Ovary (tissue), 9 donors: ENCODE results near the gene ZNF593. TPM values are rescaled to one million over a fixed set of nuclear protein-coding genes. Genes with fewer than 3 reads are reported as not detected.
A peak's percentile ranks its signal among the peaks of the same experiment; 100 is the strongest.

ENCODE experiments used
- DNase-seq, 5 donors: peaks; one replicate each; pipeline ENCODE4 v3.0.0-alpha.2; 2019 to 2020
- H3K27ac ChIP-seq, 2 donors: fragments of 200-600 bp; one replicate each; pipeline versions ENCODE4 v1.5.1 to v1.8.0; 2019 to 2022
- H3K27me3 ChIP-seq: fragments of 200-600 bp; one replicate; pipeline ENCODE4 v1.8.0; 2022
- H3K36me3 ChIP-seq: fragments of 200-600 bp; sonication (generic); one replicate; pipeline ENCODE4 v1.5.1; 2019
- H3K4me1 ChIP-seq: one replicate; pipeline ENCODE4 v1.8.1; 2013; ENCODE audit warnings: mild to moderate bottlenecking, moderate library complexity; ENCODE audit not compliant: insufficient read depth
- H3K4me3 ChIP-seq: fragments of 200-600 bp; sonication (generic); one replicate; pipeline ENCODE4 v1.5.1; 2017
- H3K9me3 ChIP-seq, 2 donors: fragments of 200-600 bp in 1 of 2; sonication (generic) in 1 of 2; one replicate each; pipeline versions ENCODE4 v1.5.1 to v1.8.1; 2013 to 2019; ENCODE audit warnings: mild to moderate bottlenecking in 1 of 2, moderate library complexity in 1 of 2
- EP300 ChIP-seq: sonication (generic); formaldehyde crosslinking; IDR thresholded peaks from one replicate; pipeline ENCODE4 v1.6.1; 2017; ENCODE audit warnings: antibody characterized with exemption
- POLR2A ChIP-seq: fragments of 450-650 bp; IDR thresholded peaks from one replicate; pipeline ENCODE4 v1.6.1; 2017; ENCODE audit warnings: antibody characterized with exemption, mild to moderate bottlenecking, moderate library complexity
- WGBS, 3 donors: extraction: QIAGEN DNeasy Blood & Tissue Kit in 1 of 3; methylation state at CpG; one replicate each; pipeline versions ENCODE4 v1.1.5 to v1.1.7; 2013 to 2017; 5-methylcytosine and 5-hydroxymethylcytosine counted together
- intact Hi-C, 4 donors: fragments of 100-400 bp; cut with DNase I; formaldehyde crosslinking; loops; one replicate each; pipeline versions ENCODE4 v1.11.0 to v1.15.1; 2022 to 2023
- polyA plus RNA-seq, 2 donors: library from polyadenylated mRNA; stranded (reverse); fragments of 200-250 nt in 1 of 2; fragments of 350-450 nt in 1 of 2; fragmentation: Illumina TruSeq in 1 of 2; extraction: RNeasy Lipid Tissue Mini Kit (QIAGEN cat#74804) in 1 of 2; gene quantifications; one replicate each; pipeline ENCODE4 v1.2.3, GENCODE V29; 2013 to 2014
- total RNA-seq, 7 donors: library from RNA; depleted of rRNA in 2 of 7; stranded (reverse); fragments of >200 nt in 2 of 7; fragmentation: NEBNext Ultra II Directional in 3 of 7; extraction: Animal tissue kit (Norgen Biotek cat#: 25700) in 3 of 7; gene quantifications; one replicate each; pipeline versions ENCODE4 v1.1.0 to v1.2.4, GENCODE V29; 2016 to 2023
- TF ChIP-seq, protein P1 (sequence below), 3 donors: fragments of 450-650 bp in 2 of 3; fragments of 200-600 bp in 1 of 3; IDR thresholded peaks; one replicate each; pipeline versions ENCODE4 v1.5.1 to v1.8.0; 2016 to 2022; ENCODE audit warnings: antibody characterized with exemption in 3 of 3, mild to moderate bottlenecking in 1 of 3
- donor health status: DM: no; HTN: no; CAD: no; lungs with moderate emphysema.
- donor health status: DM: no; HTN: no; CAD: no.
- donor health status: Bipolar disorder and iron deficiency.
- donor health status: DM: yes; HTN: yes; CAD: no.
- donor health status: DM: no; HTN: no; CAD: no.
- donor health status: DM: yes; HTN: yes; CAD: no.

ZNF593 gene
- total and polyA plus RNA-seq, 9 donors = 1.8 to 62.5 (median 36.5) TPM

DNA sequence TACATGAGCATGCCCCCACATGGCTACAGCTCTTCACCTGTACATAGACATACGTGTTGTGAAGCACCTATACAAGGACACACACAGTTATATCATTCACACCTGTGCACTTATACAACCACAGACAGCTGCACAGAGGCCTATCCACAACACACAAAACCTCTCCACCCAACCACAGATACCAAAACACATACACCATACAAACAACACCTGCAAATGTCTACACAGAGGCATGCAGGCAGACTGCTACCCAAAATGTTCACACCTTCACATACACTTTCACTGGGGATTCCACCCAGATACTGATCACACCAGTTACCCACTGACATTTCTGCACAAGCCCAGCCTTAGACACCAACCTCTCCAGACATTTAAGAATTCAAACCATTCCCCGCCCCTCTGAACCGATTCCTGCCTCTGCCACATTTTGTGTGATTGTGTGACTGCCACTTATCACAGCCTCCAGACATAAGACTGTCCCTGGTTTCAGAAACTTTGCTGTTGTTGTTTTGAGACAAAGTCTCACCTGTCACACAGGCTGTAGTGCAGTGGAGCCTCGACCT is 2.9 kb upstream of the ZNF593 start:
- intact Hi-C loops = loop anchor here in 1 of 4 donors (5.0 kb wide), 1 partner anchor 66 kb away; the partner anchor contains the start of gene CEP85
- Histone ChIP-seq H3K9me3 (no peaks in the 10 kb centered on the region), H3K4me3 (no peak overlapping the region), H3K27ac (no peak overlapping the region), H3K27me3 (no peaks in the 10 kb centered on the region), H3K4me1 (peaks cover 12% of the 10 kb centered on the region), H3K36me3 (no peaks in the 10 kb centered on the region)
- no peak for DNase-seq
- 73 to 87% (median 83%) methylated on average over 4 of the region's 4 CpGs for WGBS, 3 donors
- TF ChIP-seq EP300 (no peak), POLR2A (no peak)
- TF ChIP-seq, protein P1, sequence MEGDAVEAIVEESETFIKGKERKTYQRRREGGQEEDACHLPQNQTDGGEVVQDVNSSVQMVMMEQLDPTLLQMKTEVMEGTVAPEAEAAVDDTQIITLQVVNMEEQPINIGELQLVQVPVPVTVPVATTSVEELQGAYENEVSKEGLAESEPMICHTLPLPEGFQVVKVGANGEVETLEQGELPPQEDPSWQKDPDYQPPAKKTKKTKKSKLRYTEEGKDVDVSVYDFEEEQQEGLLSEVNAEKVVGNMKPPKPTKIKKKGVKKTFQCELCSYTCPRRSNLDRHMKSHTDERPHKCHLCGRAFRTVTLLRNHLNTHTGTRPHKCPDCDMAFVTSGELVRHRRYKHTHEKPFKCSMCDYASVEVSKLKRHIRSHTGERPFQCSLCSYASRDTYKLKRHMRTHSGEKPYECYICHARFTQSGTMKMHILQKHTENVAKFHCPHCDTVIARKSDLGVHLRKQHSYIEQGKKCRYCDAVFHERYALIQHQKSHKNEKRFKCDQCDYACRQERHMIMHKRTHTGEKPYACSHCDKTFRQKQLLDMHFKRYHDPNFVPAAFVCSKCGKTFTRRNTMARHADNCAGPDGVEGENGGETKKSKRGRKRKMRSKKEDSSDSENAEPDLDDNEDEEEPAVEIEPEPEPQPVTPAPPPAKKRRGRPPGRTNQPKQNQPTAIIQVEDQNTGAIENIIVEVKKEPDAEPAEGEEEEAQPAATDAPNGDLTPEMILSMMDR (IDR thresholded peaks at IDR 0.05) = no peak

DNA sequence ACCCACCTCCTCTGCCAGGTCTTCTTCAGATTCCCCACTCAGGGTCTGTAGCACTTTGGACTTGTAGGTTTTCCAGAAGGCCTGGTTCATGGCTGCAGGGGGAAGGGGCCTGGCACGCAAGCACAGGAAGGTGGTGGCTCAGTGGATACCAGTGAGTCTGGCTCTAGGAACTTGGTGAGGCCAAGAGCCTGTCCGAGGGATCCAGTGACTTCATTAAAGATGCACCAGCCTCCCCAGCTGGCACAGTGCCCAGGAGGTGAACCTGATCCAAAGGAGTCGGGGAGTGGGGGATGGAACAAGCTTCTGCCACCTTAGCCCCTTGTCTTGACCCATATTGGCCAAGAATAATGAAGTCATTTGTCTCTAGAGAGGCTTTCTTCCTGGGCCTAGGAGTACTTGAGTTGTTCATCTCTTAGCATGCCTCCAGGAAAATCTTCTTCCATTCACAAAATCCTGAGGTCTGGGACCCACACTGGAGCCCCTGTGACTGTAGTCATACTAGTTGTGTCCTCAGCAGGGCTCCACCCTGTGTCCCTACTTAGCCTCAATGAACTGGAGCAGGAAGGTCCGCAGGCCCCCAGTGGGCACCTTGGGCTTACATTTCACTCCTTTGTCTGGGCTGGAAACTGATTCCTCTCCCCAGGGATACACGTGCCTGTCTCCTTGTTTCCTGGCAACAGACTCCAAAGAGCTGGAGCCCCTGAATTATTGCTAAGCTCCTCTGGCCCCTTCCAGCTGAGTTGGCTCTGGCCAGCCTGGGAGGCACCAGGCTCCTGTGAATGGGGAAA is 1.1 kb upstream of the ZNF593 start, which contains the start of gene C1orf232:
Gene C1orf232, minus strand, starts transcription at position 554 of the 788 bp plus-strand sequence. Its CDS starts 464 bp downstream, at position 90.
- Histone ChIP-seq H3K4me1 (peaks cover 12% of the 10 kb centered on the region), H3K4me3 (peak within 1 kb of the TSS; percentile 91), H3K9me3 (no peaks in the 10 kb centered on the region), H3K27me3 (no peaks in the 10 kb centered on the region), H3K36me3 (no peaks in the 10 kb centered on the region), H3K27ac (peak within 1 kb of the TSS; percentile 43 to 76)
- peak in 4 of 5 donors; percentile 47 to 63 (median 52) for DNase-seq
- WGBS, 3 donors = 54 to 68% (median 57%) methylated on average over 5 of the region's 5 CpGs
- intact Hi-C loops = loop anchor here in 1 of 4 donors (5.0 kb wide), 1 partner anchor 64 kb away; the partner anchor contains the start of gene CEP85
- TF ChIP-seq EP300 = no peak

DNA sequence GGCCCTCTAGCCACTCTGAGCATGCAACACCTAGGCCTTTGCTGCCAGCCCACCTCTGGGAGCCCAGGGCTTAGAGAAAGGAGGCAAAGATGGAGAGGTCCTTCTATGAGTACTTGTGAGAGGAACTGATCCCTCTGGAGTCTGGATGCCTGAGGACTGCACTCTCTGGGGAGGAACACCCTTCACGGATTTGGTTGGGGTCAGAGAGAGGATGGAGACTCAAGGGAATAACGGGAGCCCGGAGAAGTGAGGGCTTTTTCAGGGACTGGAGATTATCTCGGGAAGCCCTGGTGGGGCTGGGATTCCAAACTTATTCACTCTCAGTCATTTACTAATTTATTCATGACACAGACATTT is 532 bp upstream of the ZNF593 start:
- WGBS, 3 donors = 29 to 38% (median 31%) methylated on average over 4 of the region's 4 CpGs
- intact Hi-C loops = loop anchor here in 1 of 4 donors (5.0 kb wide), 1 partner anchor 63 kb away; the partner anchor contains the start of gene CEP85
- Histone ChIP-seq H3K4me3 (peak overlapping the region; percentile 91), H3K4me1 (peaks cover 9% of the 10 kb centered on the region), H3K9me3 (no peaks in the 10 kb centered on the region), H3K27ac (peak overlapping the region; percentile 43 to 76), H3K27me3 (no peaks in the 10 kb centered on the region), H3K36me3 (no peaks in the 10 kb centered on the region)
- DNase-seq = no peak
- TF ChIP-seq, protein P1 (IDR thresholded peaks at IDR 0.05) = no peak
- no peak for TF ChIP-seq EP300
- no peak for TF ChIP-seq POLR2A

DNA sequence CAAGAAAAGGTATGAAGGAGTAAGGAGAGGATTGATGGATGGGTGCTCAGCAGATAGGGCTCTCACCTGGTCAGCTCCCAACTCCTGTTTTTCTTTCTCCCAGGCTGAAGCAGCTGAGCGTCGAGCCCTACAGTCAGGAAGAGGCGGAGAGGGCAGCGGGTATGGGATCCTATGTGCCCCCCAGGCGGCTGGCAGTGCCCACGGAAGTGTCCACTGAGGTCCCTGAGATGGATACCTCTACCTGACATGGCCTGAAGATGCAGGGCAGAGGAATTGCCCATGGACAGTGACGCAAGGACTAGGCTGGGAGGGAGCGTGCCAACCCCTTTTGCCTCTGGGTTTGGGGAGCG is 739 bp downstream of the ZNF593 start:
- no peak for TF ChIP-seq EP300
- TF ChIP-seq, protein P1 (IDR thresholded peaks at IDR 0.05) = no peak
- DNase-seq = no peak
- 57 to 65% (median 62%) methylated on average over 9 of the region's 9 CpGs for WGBS, 3 donors
- H3K36me3 ChIP-seq = no peaks in the 10 kb centered on the region
- peak overlapping the region in 1 of 2 donors; percentile 76 for H3K27ac ChIP-seq
- no peaks in the 10 kb centered on the region for H3K27me3 ChIP-seq
- intact Hi-C loops = no loop called here
- H3K4me1 ChIP-seq = peaks cover 6% of the 10 kb centered on the region
- no peaks in the 10 kb centered on the region for H3K9me3 ChIP-seq
- H3K4me3 ChIP-seq = peak overlapping the region; percentile 91
